Sciatic nerve (tissue), 2 donors: ENCODE measurements around the gene SLC35F3. TPM values are rescaled to one million over a fixed set of nuclear protein-coding genes. Genes with fewer than 3 reads are reported as not detected.

Experiments used
- ATAC-seq: fragments of 200-7000 bp; cut with Tn5 transposase; one replicate; pipeline ENCODE4 v1.9.1; 2020; ENCODE audit warnings: mild to moderate bottlenecking, moderate library complexity
- DNase-seq: peaks from one replicate; pipeline ENCODE4 v3.0.0-alpha.2; 2020; ENCODE audit warnings: low spot score
- intact Hi-C: fragments of 100-400 bp; cut with DNase I; formaldehyde crosslinking; loops from one replicate; pipeline ENCODE4 v1.14.2; 2022
- total RNA-seq: library from RNA; stranded (reverse); fragmentation: NEBNext Ultra II Directional; extraction: Animal tissue kit (Norgen Biotek cat#: 25700); gene quantifications from one replicate; pipeline ENCODE4 v1.2.1, GENCODE V29; 2021
- donor health status: DM: no; HTN: no; CAD: no.
- donor health status: DM: no; HTN: no; CAD: no.

The SLC35F3 gene
- total RNA-seq, 1 donor from 2014 or later, result not detected

DNA sequence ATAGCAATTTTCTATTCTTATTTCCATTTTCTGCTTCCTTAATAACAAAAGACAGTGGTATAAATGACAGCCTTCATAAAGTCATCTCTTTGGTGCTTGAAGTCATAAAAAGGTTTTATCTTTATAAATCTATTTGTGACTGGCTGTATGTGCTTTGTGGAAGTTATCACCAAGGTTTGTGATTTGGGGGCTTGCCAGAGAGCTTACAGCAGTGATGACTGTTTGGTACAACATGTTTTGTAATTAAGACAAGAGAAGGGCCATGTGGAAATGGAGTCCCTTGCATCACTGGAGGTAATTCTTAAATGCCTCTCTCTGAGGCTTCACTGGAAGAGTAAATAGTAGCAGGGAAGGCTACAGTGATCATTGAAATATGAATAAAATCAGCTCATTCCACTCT is 2.7 kb downstream of the SLC35F3 start:
- DNase-seq (no peak), ATAC-seq (no peak)
- intact Hi-C loops, result no loop called here

GRCh38 chr1:233908092-233908491 is 3.6 kb downstream of the SLC35F3 start:
- no peak for DNase-seq
- no peak for ATAC-seq
- intact Hi-C loops, result no loop called here

DNA sequence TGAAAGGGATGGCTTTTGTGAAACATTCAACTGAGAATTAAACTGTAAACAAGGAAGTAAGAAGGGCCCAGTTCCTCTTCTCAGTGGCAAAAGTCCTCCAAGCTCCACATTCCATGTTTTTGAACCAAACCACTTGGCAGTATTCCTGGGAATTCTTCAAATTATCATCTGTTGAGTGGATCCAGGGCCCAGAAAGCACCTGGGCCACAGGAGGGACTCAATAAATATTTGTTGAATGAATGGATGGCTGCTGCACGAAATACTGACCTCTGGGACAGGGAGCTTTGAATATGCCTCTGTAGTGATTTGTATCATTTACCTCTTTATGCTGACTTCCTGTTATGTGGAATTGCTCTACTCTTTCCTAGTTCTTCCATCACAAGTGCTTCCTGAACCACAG is 4.7 kb downstream of the SLC35F3 start:
- ATAC-seq, result no peak
- intact Hi-C loops, result no loop called here
- DNase-seq, result no peak

GRCh38 chr1:233912447-233912846 is 8.0 kb downstream of the SLC35F3 start:
- intact Hi-C loops, result no loop called here
- DNase-seq (no peak), ATAC-seq (no peak)

- ATAC-seq, result no peak
- no peak for DNase-seq
- intact Hi-C loops, result no loop called here
Measured at GRCh38 chr1:233912909-233913308, 8.4 kb downstream of the SLC35F3 start.

GRCh38 chr1:233916706-233917105 is 12.2 kb downstream of the SLC35F3 start:
- ATAC-seq (no peak), DNase-seq (no peak)
- intact Hi-C loops, result no loop called here

DNA sequence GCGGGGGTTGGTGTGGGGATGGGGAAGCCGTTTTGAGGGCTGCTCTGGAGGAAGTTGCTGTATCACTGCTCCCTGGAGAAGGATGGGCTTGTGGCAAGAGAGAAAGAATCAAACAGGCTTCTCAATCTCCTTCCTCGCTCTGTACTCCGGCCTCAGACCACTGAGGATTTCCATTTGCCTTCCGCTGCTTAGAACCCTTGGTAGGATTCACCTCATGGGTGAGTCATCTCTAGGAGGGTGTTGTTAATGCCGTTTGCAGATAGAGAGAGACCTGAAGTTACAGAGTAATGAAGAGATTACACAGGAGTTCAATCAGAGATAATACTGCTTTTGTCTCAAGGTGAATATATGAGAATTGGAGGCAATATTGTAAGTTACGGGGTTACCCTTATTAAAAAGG is 15.3 kb downstream of the SLC35F3 start:
- intact Hi-C loops, result no loop called here
- ATAC-seq (no peak), DNase-seq (no peak)

- ATAC-seq, result no peak
- no peak for DNase-seq
- intact Hi-C loops, result no loop called here
Measured at GRCh38 chr1:233928123-233928522, 23.6 kb downstream of the SLC35F3 start.

GRCh38 chr1:233933339-233933738 is 28.9 kb downstream of the SLC35F3 start:
- ATAC-seq, result no peak
- intact Hi-C loops, result no loop called here
- no peak for DNase-seq

- intact Hi-C loops, result no loop called here
- ATAC-seq (no peak), DNase-seq (no peak)
Measured at GRCh38 chr1:233935297-233935868, 30.9 kb downstream of the SLC35F3 start.

- intact Hi-C loops, result no loop called here
- DNase-seq (no peak), ATAC-seq (no peak)
Measured at GRCh38 chr1:233936422-233936821, 31.9 kb downstream of the SLC35F3 start.

GRCh38 chr1:233936842-233937241 is 32.4 kb downstream of the SLC35F3 start:
- ATAC-seq (no peak), DNase-seq (no peak)

GRCh38 chr1:233938476-233938875 is 34.0 kb downstream of the SLC35F3 start:
- DNase-seq, result no peak

More at GRCh38 chr1:233936842-233937241, 32.4 kb downstream of the SLC35F3 start:
- intact Hi-C loops, result no loop called here

GRCh38 chr1:233939451-233939850 is 35.0 kb downstream of the SLC35F3 start:
- DNase-seq, result no peak
- intact Hi-C loops, result no loop called here
- no peak for ATAC-seq

More at GRCh38 chr1:233938476-233938875, 34.0 kb downstream of the SLC35F3 start:
- ATAC-seq, result no peak
- intact Hi-C loops, result no loop called here

DNA sequence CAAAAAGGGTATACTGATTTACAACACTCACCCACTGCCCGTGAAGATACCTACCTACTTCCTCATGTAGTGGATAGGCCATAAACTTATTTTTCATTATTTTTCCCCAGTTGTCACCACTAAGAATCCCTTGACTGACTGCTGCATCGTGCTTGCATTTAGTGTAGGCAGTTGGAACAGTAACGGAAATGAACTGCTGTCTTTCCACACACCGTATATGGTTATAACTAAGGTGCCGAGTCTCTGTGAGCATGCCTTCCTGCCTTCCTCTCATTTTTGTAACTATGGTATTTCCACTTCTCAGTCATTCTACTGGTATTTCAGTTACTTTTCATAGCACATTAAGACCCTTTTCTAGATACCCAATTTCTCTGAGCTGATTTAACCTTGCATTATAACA is 36.4 kb downstream of the SLC35F3 start:
- no peak for DNase-seq
- intact Hi-C loops, result no loop called here
- ATAC-seq, result no peak

DNA sequence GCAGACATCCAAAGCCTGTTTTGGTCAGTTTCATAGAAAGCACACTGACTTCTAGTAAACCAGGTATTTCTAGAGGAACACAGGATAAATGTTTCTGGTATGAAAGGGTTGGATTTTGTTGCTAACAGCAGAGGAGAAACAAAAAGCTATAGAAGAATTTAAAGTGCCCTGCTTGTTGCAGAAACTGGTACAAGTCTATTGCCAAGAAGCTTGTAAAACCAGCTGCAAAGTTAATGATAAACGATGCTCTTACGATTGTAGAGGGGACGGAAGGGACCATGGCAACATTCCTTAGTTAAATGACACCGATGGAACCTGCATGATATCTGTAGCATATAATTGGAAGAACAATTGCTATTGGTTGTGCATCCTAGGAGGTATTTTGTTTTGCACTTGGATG is 40.1 kb downstream of the SLC35F3 start:
- no peak for ATAC-seq
- intact Hi-C loops, result no loop called here
- DNase-seq, result no peak

DNA sequence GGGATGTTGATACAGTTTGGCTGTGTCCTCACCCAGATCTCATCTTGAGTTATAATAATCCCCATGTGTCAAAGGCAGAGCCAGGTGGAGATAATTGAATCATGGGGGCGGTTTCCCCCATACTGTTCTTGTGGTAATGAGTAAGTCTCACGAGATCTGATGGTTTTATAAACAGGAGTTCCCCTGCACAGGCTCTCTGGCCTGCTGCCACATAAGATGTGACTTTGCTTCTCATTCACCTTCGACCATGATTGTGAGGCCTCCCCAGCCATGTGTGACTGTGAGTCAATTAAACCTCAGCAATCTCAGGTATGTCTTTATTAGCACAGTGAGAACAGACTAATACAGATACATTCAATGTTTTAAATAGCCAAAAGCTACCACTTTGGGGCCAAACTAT is 41.1 kb downstream of the SLC35F3 start:
- DNase-seq, result no peak
- ATAC-seq, result no peak
- intact Hi-C loops, result no loop called here

GRCh38 chr1:233945979-233946378 is 41.5 kb downstream of the SLC35F3 start:
- DNase-seq, result no peak
- no peak for ATAC-seq
- intact Hi-C loops, result no loop called here

DNA sequence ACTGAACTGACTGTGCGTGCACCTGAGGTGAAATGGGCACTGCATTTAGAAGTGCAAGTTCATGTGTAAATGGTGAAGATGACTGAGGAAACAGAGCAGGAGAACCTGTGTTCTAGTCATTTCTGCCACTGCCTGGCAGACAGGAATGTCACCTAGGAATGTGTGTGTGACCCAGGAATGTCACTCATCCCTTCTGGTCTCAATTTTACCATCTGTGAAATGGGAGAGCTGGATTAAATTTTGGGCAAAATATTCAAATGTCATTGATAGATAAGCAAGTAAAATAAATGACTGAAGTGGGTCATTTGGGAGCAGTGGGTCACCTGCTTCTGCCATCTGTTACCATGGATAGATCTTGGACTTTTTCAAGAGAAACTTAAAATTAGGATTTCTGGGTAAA is 42.2 kb downstream of the SLC35F3 start:
- no peak for DNase-seq
- intact Hi-C loops, result no loop called here

GRCh38 chr1:233951804-233952203 is 47.3 kb downstream of the SLC35F3 start:
- DNase-seq, result no peak
- intact Hi-C loops, result no loop called here
- ATAC-seq, result no peak

More for the DNA sequence above, 42.2 kb downstream of the SLC35F3 start:
- no peak for ATAC-seq

GRCh38 chr1:233957691-233958090 is 53.2 kb downstream of the SLC35F3 start:
- intact Hi-C loops, result no loop called here
- DNase-seq (no peak), ATAC-seq (no peak)

DNA sequence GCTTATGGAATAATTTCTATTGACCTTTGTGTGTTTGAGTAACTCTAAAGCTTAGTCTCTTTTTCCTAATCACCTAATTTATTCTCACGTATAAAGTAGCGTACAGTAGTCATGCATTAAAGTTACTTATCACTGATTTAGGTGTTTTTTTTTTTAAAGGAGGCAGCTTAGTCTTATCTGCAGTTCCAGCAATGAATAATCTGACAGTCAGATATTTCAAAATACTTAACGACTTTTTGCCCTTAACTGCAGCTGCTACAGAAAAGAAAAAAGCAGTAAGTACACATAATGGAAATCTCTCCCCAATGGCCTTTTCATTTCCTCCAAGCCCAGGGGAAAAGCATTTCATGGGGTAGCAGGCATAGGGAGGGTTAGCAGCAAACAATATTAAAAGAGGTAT is 54.6 kb downstream of the SLC35F3 start:
- intact Hi-C loops, result no loop called here
- ATAC-seq, result no peak
- DNase-seq, result no peak
